ENCODE data around the gene RCOR3.

- TF ChIP-seq, protein P1, sequence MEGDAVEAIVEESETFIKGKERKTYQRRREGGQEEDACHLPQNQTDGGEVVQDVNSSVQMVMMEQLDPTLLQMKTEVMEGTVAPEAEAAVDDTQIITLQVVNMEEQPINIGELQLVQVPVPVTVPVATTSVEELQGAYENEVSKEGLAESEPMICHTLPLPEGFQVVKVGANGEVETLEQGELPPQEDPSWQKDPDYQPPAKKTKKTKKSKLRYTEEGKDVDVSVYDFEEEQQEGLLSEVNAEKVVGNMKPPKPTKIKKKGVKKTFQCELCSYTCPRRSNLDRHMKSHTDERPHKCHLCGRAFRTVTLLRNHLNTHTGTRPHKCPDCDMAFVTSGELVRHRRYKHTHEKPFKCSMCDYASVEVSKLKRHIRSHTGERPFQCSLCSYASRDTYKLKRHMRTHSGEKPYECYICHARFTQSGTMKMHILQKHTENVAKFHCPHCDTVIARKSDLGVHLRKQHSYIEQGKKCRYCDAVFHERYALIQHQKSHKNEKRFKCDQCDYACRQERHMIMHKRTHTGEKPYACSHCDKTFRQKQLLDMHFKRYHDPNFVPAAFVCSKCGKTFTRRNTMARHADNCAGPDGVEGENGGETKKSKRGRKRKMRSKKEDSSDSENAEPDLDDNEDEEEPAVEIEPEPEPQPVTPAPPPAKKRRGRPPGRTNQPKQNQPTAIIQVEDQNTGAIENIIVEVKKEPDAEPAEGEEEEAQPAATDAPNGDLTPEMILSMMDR (conservative IDR thresholded peaks at IDR 0.05; ENCODE audit: low read length), result no peak
- TF ChIP-seq EZH2phosphoT487 (IDR thresholded peaks at IDR 0.05; ENCODE audit: borderline replicate concordance), result no peak
Measured at GRCh38 chr1:211353562-211354212, 94.5 kb downstream of the RCOR3 start.
